ENCODE data around the gene PLD6. TPM values are rescaled to one million over a fixed set of nuclear protein-coding genes. Genes with fewer than 3 reads are reported as not detected.

PLD6 gene
- total RNA-seq, 1 donor, result 4.3 TPM

Small RNA genes within 50 kb of the gene (small RNA-seq; reads per million reads assigned to genes)
- not detected for gene RNU6-767P

Other genes starting within 250 kb of the PLD6 start
- gene TNFRSF13B, start 234.2 kb downstream of the PLD6 start, total RNA-seq (ENCODE audit: low replicate concordance), result not detected in 2 replicates
- gene MPRIP, start 163.9 kb downstream of the PLD6 start, total RNA-seq (ENCODE audit: low replicate concordance), result 86.5 and 102 TPM in 2 replicates
- gene FLCN, start 30.8 kb upstream of the PLD6 start, total RNA-seq (ENCODE audit: low replicate concordance), result 67.3 and 78.2 TPM in 2 replicates
- 62.1 and 124 TPM in 2 replicates for gene COPS3, start 74.9 kb upstream of the PLD6 start, total RNA-seq (ENCODE audit: low replicate concordance)
- 2.3 TPM in 1 of 2 replicates, not detected in the other for gene NT5M, start 97.0 kb upstream of the PLD6 start, total RNA-seq (ENCODE audit: low replicate concordance)

Measured in fibroblast of the aortic adventitia (primary cell).